ENCODE measurements around the gene APOC3.

Gene APOC3

DNA sequence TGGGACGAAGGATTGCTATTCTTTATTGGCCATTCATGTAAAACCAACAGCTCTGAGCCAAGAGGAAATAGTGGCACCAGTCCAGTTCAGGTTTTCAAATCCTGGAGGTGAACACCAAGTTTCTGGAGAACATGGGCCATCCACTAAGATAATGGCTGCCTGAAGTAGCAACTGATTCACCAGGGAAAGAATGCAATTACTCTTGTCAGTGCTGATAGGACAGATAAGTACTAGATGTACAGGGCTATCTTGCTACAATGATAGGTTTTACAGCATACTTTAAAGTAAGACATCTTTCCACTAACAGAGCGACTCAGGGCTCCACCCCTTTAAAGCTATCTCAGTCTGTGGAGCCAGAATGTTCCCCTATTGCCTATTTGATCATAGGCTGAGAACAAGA, 44.5 kb downstream of the APOC3 start:
- DNase-seq (ENCODE audit: low spot score), result peak; percentile 28

DNA sequence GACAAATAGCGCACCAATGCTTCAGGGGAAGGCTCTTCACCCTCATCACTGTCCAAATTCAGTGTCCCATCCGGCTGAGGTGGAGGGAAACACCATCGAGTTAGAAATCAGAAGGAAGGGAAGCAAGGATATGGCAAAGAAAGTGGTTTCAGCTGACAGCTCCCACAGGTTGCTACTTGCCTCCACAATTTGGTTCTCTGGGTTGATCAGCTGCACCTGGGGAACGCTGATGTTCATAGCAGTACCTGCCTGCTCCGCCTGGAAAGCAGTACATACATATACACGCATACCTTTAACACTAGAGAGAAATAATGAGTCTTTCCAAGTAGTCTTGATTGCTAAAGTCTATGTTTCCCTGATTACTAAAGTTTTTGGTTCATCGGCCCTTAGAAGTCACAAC, 45.5 kb downstream of the APOC3 start:
- DNase-seq (ENCODE audit: low spot score), result no peak

DNA sequence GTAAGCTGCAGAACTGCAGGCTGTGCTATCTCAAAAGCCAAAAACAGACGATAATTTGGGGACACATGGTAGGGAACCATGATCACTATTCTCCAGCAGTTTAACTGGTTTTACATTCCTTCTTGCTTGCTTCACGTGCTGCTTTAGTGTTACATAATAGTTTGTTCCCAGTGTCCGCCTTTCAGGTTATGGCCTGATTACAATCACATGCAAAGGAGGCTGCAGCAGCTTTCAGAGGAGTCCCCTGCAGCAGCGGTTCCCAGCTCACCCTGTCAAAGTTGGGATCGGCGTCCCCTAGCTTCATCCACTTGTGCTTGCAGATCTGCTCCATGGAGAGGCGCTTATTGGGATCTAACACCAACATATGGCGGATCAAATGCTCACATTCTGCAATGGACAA, 46.9 kb downstream of the APOC3 start:
- no peak for DNase-seq (ENCODE audit: low spot score)

DNA sequence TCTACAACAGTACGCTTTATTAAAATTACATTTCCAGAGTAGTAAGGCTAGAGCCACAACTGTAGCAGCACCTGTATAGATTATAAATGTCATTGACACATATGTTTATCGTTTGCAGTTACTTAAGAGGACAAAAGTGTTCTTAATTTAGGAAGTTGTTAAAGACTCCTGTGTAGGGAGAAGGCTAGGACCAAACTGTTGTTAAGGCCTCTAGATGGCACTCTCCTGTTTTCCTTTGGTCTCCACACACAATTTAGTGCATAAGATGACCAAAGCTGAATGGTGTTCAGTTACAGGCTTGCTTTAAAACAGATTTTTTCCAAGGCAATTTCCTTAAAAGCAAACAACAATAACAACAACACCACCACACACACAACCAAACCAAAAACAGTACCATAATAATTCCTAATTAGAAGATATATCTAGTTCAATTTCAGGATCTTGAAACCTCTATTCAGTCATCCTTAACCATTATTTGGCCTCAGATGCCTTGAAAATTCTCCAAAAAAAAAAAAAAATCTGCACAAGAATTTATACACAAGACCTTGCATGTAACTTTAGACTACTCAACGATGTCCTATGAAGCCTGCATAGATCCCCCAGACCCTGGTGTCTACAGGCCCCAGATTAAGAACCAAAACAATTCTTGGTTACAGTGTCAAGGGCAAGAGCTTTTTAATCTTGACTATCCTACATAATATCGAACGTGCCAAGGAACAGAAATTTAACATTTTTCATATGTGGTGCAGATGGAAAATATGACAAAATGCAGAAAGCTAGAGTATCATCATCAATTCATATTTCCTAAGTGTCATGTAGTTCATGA, 50.3 kb downstream of the APOC3 start:
- DNase-seq (ENCODE audit: low spot score), result peak; percentile 78

DNA sequence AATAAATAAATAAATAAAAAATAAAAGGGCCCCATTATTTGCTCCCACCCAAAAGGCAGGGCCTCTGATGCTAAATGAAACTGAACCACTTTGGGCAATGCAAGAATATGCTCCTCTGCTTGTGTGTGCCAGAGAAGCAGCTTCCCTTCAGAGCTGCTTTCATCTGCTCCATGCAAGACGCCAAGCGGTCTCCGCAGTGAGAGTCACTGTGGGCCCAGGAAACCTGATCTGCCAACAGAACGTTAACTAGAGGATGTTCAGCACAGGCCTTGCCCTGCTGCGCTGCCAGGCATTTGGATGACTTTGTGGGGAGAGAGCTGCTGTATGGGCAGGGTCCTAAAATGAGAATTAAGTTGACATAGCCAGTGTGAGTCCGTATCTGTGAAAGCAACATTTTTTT, 51.4 kb downstream of the APOC3 start:
- DNase-seq (ENCODE audit: low spot score), result no peak

DNA sequence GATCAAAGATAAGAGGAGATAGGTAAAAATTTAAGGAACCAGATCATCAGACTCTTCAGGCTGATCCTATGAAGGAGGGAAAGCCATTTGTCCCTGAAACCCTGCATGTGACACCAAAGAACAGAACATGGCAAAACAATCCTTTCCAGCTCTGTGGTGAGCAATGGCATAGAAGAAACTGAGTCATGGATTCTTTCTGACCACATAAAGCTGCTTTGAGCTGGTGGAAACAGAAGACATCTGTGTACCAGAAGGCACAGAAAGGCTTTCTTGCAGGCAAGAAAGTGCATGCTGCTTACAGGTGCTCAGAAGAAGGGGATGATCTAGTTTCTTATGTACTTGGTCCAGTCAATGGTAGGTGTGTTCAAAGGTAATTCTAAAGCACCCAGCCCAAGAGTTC, 52.7 kb downstream of the APOC3 start:
- peak; percentile 81 for DNase-seq (ENCODE audit: low spot score)
